LNCaP clone FGC (cell line): ENCODE measurements around the gene RETREG2.

Experiments used
- DNase-seq: peaks from one replicate; pipeline ENCODE4 v3.0.0-alpha.2; 2011; ENCODE audit warnings: low read depth
- H3K4me3 ChIP-seq: 2 replicates; pipeline ENCODE4 v1.5.1; 2011; ENCODE audit warnings: mild to moderate bottlenecking, low read depth, low read length, control low read depth
- TF ChIP-seq, protein P1 (sequence below): IDR thresholded peaks from 2 replicates; pipeline ENCODE4 v1.5.1; 2012; ENCODE audit warnings: mild to moderate bottlenecking; ENCODE audit not compliant: control insufficient read depth, insufficient read depth; ENCODE audit errors: extremely low read depth

The RETREG2 gene

DNA sequence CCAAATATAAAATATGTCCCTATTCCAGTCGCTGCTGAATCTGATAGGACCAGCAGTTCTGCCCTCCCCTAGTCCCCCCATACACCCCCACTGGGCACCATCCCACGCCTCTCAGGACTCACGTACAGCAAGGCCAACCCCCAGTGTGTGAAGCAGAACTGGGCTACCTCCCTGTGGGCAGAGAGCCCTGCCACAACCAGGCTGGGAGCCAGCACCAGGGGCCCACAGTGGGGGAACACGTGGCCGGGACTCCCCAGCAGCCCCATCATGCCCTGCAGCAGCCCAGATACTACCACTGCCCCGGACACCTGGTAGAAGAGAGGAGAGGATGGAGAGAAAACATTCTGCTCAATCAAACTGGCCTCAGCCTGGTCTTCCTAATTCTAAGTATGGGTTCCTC, 9.5 kb upstream of the RETREG2 start:
- DNase-seq, result no peak
- no peak overlapping the region for H3K4me3 ChIP-seq
- TF ChIP-seq, protein P1, sequence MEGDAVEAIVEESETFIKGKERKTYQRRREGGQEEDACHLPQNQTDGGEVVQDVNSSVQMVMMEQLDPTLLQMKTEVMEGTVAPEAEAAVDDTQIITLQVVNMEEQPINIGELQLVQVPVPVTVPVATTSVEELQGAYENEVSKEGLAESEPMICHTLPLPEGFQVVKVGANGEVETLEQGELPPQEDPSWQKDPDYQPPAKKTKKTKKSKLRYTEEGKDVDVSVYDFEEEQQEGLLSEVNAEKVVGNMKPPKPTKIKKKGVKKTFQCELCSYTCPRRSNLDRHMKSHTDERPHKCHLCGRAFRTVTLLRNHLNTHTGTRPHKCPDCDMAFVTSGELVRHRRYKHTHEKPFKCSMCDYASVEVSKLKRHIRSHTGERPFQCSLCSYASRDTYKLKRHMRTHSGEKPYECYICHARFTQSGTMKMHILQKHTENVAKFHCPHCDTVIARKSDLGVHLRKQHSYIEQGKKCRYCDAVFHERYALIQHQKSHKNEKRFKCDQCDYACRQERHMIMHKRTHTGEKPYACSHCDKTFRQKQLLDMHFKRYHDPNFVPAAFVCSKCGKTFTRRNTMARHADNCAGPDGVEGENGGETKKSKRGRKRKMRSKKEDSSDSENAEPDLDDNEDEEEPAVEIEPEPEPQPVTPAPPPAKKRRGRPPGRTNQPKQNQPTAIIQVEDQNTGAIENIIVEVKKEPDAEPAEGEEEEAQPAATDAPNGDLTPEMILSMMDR, result no peak

DNA sequence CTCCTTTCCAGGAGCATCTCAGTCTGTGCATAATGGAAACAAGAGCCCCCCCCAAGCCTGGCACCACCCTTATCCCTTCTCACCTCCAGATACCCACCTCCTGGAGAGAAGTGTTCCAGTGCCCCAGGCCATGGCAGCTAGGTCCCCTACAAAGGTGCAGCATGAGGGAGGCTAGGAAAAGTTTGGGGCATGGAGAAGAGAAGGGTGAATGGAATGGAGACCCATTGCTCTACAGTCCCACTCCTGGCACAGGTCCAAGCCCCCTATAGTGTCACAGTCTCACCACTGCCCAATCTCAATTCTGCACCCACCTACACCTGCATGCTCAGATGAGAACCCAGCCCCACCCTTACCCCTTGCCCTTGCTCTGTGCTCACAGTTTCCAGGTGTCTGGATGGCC, 9.1 kb upstream of the RETREG2 start:
- DNase-seq, result no peak
- TF ChIP-seq, protein P1, result no peak
- no peak overlapping the region for H3K4me3 ChIP-seq

GRCh38 chr2:219169930-219170654, 8.0 kb upstream of the RETREG2 start, which contains the start of gene SLC23A3:
SLC23A3 (minus strand) TSS chr2:219170029; CDS start chr2:219169984, 45 bp downstream.
- no peak within 1 kb of the TSS for H3K4me3 ChIP-seq
- no peak for DNase-seq
- TF ChIP-seq, protein P1, result no peak

- no peak overlapping the region for H3K4me3 ChIP-seq
- DNase-seq, result no peak
- TF ChIP-seq, protein P1, result peak; percentile 44; the same call in 1 of the 2 replicates
Observed at GRCh38 chr2:219171231-219171651, 6.8 kb upstream of the RETREG2 start.

DNA sequence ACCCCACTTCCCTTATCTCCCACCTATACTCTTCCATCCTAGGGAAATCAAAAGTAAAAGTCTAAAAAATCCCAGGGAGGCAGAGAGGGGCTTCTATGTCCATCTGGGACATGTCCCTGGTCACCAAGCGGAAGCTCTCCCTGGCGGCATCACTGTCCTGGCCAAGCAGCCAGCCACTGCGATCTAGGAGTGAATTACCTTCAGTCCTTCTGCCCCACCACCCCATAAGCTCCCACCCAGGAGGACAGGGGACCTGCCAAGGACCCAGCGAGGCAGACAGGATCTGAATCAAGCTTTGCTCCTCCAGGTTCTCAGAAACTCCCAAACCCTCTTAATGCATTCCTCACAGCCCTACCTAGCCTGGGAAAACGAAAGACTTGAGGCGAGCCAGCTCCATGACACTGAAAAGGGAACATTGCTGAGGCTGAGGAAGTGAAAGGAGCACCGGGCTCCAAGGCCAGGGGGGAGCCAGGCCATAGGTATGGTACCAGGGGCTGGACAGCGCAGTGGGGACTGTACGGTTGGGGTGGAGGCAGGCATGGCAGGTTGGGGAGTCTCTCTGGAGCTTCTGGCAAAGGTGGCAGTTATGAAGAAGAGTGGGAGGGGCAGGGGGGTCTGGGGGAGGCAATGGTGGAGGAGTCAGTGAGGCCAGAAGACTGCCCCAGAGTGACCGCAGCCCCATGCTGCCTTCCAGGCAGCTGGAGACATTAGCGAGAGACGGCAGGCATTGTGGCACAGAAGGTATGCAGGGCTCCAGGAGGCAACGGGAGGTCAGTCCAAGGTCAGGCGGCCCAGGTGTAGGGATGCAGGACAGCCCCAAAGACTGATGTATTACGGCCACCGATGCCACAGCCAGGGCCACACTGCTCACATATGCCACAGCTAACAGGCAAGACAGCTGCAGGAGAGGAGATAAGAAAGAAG, 5.6 kb upstream of the RETREG2 start:
- H3K4me3 ChIP-seq, result no peak overlapping the region
- DNase-seq, result no peak
- TF ChIP-seq, protein P1, result no peak

GRCh38 chr2:219173176-219173575, 4.9 kb upstream of the RETREG2 start:
- DNase-seq, result no peak
- H3K4me3 ChIP-seq, result no peak overlapping the region
- TF ChIP-seq, protein P1, result no peak
